Loucy (cell line): ENCODE results near the gene NEIL3.

ENCODE experiments used
- H2AFZ ChIP-seq: fragments of 200-600 bp; sonication (generic); 2 replicates; pipeline ENCODE4 v1.6.0; 2016; ENCODE audit warnings: antibody characterized with exemption, mild to moderate bottlenecking, low read length, moderate library complexity
- H3F3A ChIP-seq: fragments of 200-600 bp; 2 replicates; pipeline ENCODE4 v1.6.0; 2016; ENCODE audit warnings: antibody characterized with exemption, low read depth, mild to moderate bottlenecking
- H3K27me3 ChIP-seq: fragments of 200-600 bp; sonication (generic); 2 replicates; pipeline ENCODE4 v1.6.1; 2014; ENCODE audit warnings: low read length, mild to moderate bottlenecking; ENCODE audit not compliant: insufficient read depth, poor library complexity, severe bottlenecking
- H3K36me3 ChIP-seq: fragments of 200-600 bp; sonication (generic); 2 replicates; pipeline ENCODE4 v1.6.1; 2016; ENCODE audit warnings: low read length; ENCODE audit not compliant: insufficient read depth
- H3K4me1 ChIP-seq: fragments of 200-600 bp; sonication (generic); 2 replicates; pipeline ENCODE4 v1.5.1; 2014; ENCODE audit warnings: low read length, mild to moderate bottlenecking; ENCODE audit not compliant: insufficient read depth, poor library complexity, severe bottlenecking
- H3K4me2 ChIP-seq: fragments of 200-600 bp; sonication (generic); 2 replicates; pipeline ENCODE4 v1.6.0; 2014; ENCODE audit warnings: antibody characterized with exemption, low read length, low read depth, mild to moderate bottlenecking; ENCODE audit not compliant: poor library complexity, severe bottlenecking
- H3K4me3 ChIP-seq: fragments of 200-600 bp; sonication (generic); 2 replicates; pipeline ENCODE4 v1.5.1; 2014; ENCODE audit warnings: low read length, mild to moderate bottlenecking, mixed read lengths; ENCODE audit not compliant: poor library complexity, severe bottlenecking
- H3K79me2 ChIP-seq: fragments of 200-600 bp; sonication (generic); 2 replicates; pipeline ENCODE4 v1.6.1; 2014; ENCODE audit warnings: low read length; ENCODE audit not compliant: insufficient read depth
- H3K9ac ChIP-seq: fragments of 200-600 bp; sonication (generic); 2 replicates; pipeline ENCODE4 v1.6.0; 2014; ENCODE audit warnings: mild to moderate bottlenecking, low read depth, low read length, moderate library complexity; ENCODE audit not compliant: poor library complexity, severe bottlenecking
- H3K9me2 ChIP-seq: fragments of 200-600 bp; sonication (generic); replicated peaks from 2 replicates; pipeline ENCODE4 v1.6.1; 2016; ENCODE audit warnings: low read depth, low read length, mixed read lengths
- H3K9me3 ChIP-seq: fragments of 200-600 bp; sonication (generic); 2 replicates; pipeline ENCODE4 v1.6.1; 2014; ENCODE audit warnings: mild to moderate bottlenecking, antibody characterized with exemption, low read length, low read depth; ENCODE audit not compliant: insufficient read depth
- H4K20me1 ChIP-seq: fragments of 200-600 bp; sonication (generic); 2 replicates; pipeline ENCODE4 v1.6.0; 2014; ENCODE audit warnings: antibody characterized with exemption, low read length, mild to moderate bottlenecking; ENCODE audit not compliant: insufficient read depth, poor library complexity, severe bottlenecking
- EZH2phosphoT487 ChIP-seq: fragments of 200-600 bp; IDR thresholded peaks from 2 replicates; pipeline ENCODE4 v1.6.1; 2018; ENCODE audit warnings: antibody characterized with exemption, mild to moderate bottlenecking, moderate library complexity, borderline replicate concordance
- TF ChIP-seq, protein P1 (sequence below): fragments of 200-600 bp; sonication (generic); conservative IDR thresholded peaks from 2 replicates; pipeline ENCODE4 v1.5.1; 2014; ENCODE audit warnings: mild to moderate bottlenecking, antibody characterized with exemption, low read length

Gene NEIL3

DNA sequence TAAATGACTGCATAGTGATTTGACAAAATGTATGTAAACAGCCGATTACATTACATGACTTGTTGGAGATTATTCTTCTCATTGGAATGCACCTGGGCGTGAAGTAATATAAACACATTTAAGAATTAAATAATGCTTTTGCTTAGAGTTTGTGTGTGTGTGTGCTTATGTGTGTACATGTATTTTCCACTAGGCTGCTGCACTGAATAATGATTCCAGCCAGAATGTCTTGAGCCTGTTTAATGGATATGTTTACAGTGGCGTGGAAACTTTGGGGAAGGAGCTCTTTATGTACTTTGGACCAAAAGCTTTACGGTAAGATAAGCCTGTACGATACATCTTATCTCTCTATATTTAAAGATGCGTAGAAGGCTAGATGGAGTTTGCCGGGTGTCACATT is 12.6 kb downstream of the NEIL3 start:
- no peaks in the 10 kb centered on the region for H3K27me3 ChIP-seq
- H3K4me2 ChIP-seq: no peak overlapping the region
- peaks cover 24% of the 10 kb centered on the region for H3K4me1 ChIP-seq
- H3K4me3 ChIP-seq: no peak overlapping the region
- H3F3A ChIP-seq: no peaks in the 10 kb centered on the region
- peaks cover 5% of the 10 kb centered on the region for H4K20me1 ChIP-seq
- TF ChIP-seq EZH2phosphoT487: no peak
- TF ChIP-seq, protein P1, sequence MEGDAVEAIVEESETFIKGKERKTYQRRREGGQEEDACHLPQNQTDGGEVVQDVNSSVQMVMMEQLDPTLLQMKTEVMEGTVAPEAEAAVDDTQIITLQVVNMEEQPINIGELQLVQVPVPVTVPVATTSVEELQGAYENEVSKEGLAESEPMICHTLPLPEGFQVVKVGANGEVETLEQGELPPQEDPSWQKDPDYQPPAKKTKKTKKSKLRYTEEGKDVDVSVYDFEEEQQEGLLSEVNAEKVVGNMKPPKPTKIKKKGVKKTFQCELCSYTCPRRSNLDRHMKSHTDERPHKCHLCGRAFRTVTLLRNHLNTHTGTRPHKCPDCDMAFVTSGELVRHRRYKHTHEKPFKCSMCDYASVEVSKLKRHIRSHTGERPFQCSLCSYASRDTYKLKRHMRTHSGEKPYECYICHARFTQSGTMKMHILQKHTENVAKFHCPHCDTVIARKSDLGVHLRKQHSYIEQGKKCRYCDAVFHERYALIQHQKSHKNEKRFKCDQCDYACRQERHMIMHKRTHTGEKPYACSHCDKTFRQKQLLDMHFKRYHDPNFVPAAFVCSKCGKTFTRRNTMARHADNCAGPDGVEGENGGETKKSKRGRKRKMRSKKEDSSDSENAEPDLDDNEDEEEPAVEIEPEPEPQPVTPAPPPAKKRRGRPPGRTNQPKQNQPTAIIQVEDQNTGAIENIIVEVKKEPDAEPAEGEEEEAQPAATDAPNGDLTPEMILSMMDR: no peak
- H3K9me3 ChIP-seq: no peaks in the 10 kb centered on the region
- peaks cover 83% of the 10 kb centered on the region for H3K79me2 ChIP-seq
- H3K36me3 ChIP-seq: peaks cover 27% of the 10 kb centered on the region
- no peak overlapping the region for H3K9ac ChIP-seq
- no peaks in the 10 kb centered on the region for H3K9me2 ChIP-seq
- no peak overlapping the region for H2AFZ ChIP-seq

DNA sequence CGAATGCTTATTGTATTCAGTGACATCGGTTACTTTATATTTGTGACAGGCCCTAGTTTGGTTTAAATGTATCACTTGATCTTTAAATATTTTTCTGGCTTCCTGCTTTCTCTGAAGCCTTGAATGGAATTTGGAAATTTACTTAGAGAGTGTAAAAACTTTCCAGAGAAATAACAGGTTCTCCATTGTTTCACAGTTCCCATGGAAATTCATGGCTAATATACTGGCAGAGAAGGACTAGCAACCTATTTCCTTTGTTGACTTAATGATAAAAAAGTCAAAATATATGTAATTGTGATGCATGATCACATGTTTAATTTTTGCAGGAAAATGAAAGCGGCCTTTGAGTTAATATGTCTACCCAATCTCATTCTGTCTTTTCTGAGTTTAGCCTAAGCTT is 13.2 kb downstream of the NEIL3 start:
- Histone ChIP-seq H3K9me2 (no peaks in the 10 kb centered on the region), H3K9me3 (no peaks in the 10 kb centered on the region), H3K9ac (no peak overlapping the region), H3K27me3 (no peaks in the 10 kb centered on the region), H3K4me1 (peaks cover 24% of the 10 kb centered on the region), H3F3A (no peaks in the 10 kb centered on the region), H3K4me3 (no peak overlapping the region), H3K4me2 (peak overlapping the region; percentile 2), H4K20me1 (peaks cover 5% of the 10 kb centered on the region), H2AFZ (no peak overlapping the region), H3K36me3 (peaks cover 29% of the 10 kb centered on the region), H3K79me2 (peaks cover 83% of the 10 kb centered on the region)
- TF ChIP-seq EZH2phosphoT487: no peak
- TF ChIP-seq, protein P1: no peak

DNA sequence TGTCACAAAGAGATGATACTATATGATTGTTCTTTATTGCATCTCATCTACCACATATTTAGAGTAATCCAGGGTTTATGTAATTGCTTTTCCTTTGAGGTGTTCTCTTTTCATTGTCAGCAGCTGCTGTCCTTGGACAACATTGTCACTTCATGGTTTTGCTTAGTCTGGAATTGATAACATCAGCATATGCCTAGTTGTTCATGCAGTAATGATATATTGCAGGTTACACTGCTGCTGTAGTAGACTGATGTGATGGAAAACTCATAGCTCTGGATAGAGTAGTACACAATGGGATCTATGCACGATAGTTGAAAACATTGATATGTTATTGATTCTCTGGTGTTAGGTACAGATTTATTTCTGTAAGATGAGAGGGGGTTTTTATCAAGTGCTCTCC is 13.7 kb downstream of the NEIL3 start:
- no peaks in the 10 kb centered on the region for H3K9me2 ChIP-seq
- no peaks in the 10 kb centered on the region for H3K27me3 ChIP-seq
- TF ChIP-seq, protein P1: no peak
- TF ChIP-seq EZH2phosphoT487: no peak
- H3K4me2 ChIP-seq: peak overlapping the region; percentile 2
- no peaks in the 10 kb centered on the region for H3F3A ChIP-seq
- no peak overlapping the region for H3K9ac ChIP-seq
- H3K4me1 ChIP-seq: peaks cover 24% of the 10 kb centered on the region
- H4K20me1 ChIP-seq: peaks cover 5% of the 10 kb centered on the region
- H3K9me3 ChIP-seq: no peaks in the 10 kb centered on the region
- peaks cover 82% of the 10 kb centered on the region for H3K79me2 ChIP-seq
- H3K36me3 ChIP-seq: peaks cover 34% of the 10 kb centered on the region
- H3K4me3 ChIP-seq: no peak overlapping the region
- H2AFZ ChIP-seq: no peak overlapping the region
